OCI-LY1 (cell line): Measurements from ENCODE around the gene TMEM132C.

ENCODE experiments used
- H2AFZ ChIP-seq: fragments of 200-600 bp; sonication (generic), shearing (Covaris generic); 2 replicates; pipeline ENCODE4 v1.6.0; 2014; ENCODE audit warnings: antibody characterized with exemption, mild to moderate bottlenecking, low read length
- H3F3A ChIP-seq: fragments of 200-600 bp; sonication (generic), shearing (Covaris generic); 2 replicates; pipeline ENCODE4 v1.6.0; 2014; ENCODE audit warnings: mild to moderate bottlenecking, antibody characterized with exemption, low read length, moderate library complexity; ENCODE audit not compliant: insufficient read depth
- H3K27ac ChIP-seq: fragments of 200-600 bp; sonication (generic); 2 replicates; pipeline ENCODE4 v1.5.1; 2014; ENCODE audit warnings: low read length, mixed run types, mild to moderate bottlenecking, low read depth; ENCODE audit not compliant: poor library complexity, severe bottlenecking
- H3K27me3 ChIP-seq: fragments of 200-600 bp; sonication (generic); 2 replicates; pipeline ENCODE4 v1.6.0; 2014; ENCODE audit warnings: antibody characterized with exemption, mild to moderate bottlenecking, low read length, moderate library complexity; ENCODE audit not compliant: insufficient read depth
- H3K36me3 ChIP-seq: fragments of 200-600 bp; sonication (generic); 2 replicates; pipeline ENCODE4 v1.6.1; 2014; ENCODE audit warnings: mild to moderate bottlenecking, antibody characterized with exemption, low read length, moderate library complexity, mixed read lengths; ENCODE audit not compliant: insufficient read depth
- H3K4me1 ChIP-seq: fragments of 200-600 bp; sonication (generic); 2 replicates; pipeline ENCODE4 v1.5.1; 2014; ENCODE audit warnings: mild to moderate bottlenecking, low read length, moderate library complexity; ENCODE audit not compliant: insufficient read depth, severe bottlenecking
- H3K4me2 ChIP-seq: fragments of 200-600 bp; sonication (generic), shearing (Covaris generic); 2 replicates; pipeline ENCODE4 v1.6.1; 2014; ENCODE audit warnings: low read length
- H3K4me3 ChIP-seq: fragments of 200-600 bp; sonication (generic); 2 replicates; pipeline ENCODE4 v1.5.1; 2014; ENCODE audit warnings: low read length, low read depth, mild to moderate bottlenecking, mixed read lengths; ENCODE audit not compliant: poor library complexity, severe bottlenecking
- H3K79me2 ChIP-seq: fragments of 200-600 bp; shearing (Covaris generic); 2 replicates; pipeline ENCODE4 v1.6.1; 2016; ENCODE audit warnings: mixed run types, low read length, mixed read lengths; ENCODE audit not compliant: insufficient read depth
- H3K9ac ChIP-seq: fragments of 200-600 bp; sonication (generic), shearing (Covaris generic); 2 replicates; pipeline ENCODE4 v1.6.1; 2014; ENCODE audit warnings: mild to moderate bottlenecking, low read length, mixed read lengths
- H3K9me2 ChIP-seq: fragments of 200-600 bp; sonication (generic), shearing (Covaris generic); 2 replicates; pipeline ENCODE4 v1.6.1; 2014; ENCODE audit warnings: low read depth, mild to moderate bottlenecking, low read length, mixed read lengths
- H3K9me3 ChIP-seq: fragments of 200-600 bp; shearing (Covaris generic); 2 replicates; pipeline ENCODE4 v1.6.1; 2014; ENCODE audit warnings: low read length, mixed read lengths
- H4K20me1 ChIP-seq: fragments of 200-600 bp; sonication (generic), shearing (Covaris generic); 2 replicates; pipeline ENCODE4 v1.6.0; 2016; ENCODE audit warnings: mild to moderate bottlenecking, low read length; ENCODE audit not compliant: insufficient read depth
- EZH2 ChIP-seq: fragments of 200-600 bp; sonication (generic), shearing (Covaris generic); IDR thresholded peaks from 2 replicates; pipeline ENCODE4 v1.8.0; 2017; ENCODE audit warnings: borderline replicate concordance, mixed run types, mild to moderate bottlenecking, antibody characterized with exemption, low read length, moderate library complexity, mixed read lengths
- TF ChIP-seq, protein P1 (sequence below): fragments of 200-600 bp; sonication (generic), shearing (Covaris generic); IDR thresholded peaks from 2 replicates; pipeline ENCODE4 v1.5.1; 2017; ENCODE audit warnings: mild to moderate bottlenecking, antibody characterized with exemption, low read length, moderate library complexity, mixed read lengths

Gene TMEM132C

DNA sequence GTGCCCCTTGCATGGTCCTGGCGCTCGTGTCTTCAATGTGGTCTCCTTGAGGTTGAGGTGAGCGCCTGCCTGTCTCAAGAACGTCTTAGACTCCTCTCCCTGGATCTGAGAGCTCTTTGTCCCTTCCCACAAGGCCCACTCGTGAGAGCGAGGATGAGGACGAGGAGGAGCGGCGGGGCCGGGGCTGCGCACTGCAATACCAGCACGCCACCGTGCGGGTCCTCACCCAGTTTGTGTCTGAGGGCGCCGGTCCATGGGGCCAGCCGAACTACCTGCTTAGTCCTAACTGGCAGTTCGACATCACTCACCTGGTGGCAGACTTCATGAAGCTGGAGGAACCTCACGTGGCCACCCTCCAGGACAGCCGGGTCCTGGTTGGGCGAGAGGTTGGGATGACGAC lies 428.7 kb downstream of the TMEM132C start:
- no peaks in the 10 kb centered on the region for H3K27me3 ChIP-seq
- H3K27ac ChIP-seq, result no peak overlapping the region
- no peak overlapping the region for H3K9ac ChIP-seq
- no peaks in the 10 kb centered on the region for H3K4me1 ChIP-seq
- H3K9me3 ChIP-seq, result no peaks in the 10 kb centered on the region
- no peak overlapping the region for H3K4me2 ChIP-seq
- H3F3A ChIP-seq, result no peaks in the 10 kb centered on the region
- TF ChIP-seq, protein P1, sequence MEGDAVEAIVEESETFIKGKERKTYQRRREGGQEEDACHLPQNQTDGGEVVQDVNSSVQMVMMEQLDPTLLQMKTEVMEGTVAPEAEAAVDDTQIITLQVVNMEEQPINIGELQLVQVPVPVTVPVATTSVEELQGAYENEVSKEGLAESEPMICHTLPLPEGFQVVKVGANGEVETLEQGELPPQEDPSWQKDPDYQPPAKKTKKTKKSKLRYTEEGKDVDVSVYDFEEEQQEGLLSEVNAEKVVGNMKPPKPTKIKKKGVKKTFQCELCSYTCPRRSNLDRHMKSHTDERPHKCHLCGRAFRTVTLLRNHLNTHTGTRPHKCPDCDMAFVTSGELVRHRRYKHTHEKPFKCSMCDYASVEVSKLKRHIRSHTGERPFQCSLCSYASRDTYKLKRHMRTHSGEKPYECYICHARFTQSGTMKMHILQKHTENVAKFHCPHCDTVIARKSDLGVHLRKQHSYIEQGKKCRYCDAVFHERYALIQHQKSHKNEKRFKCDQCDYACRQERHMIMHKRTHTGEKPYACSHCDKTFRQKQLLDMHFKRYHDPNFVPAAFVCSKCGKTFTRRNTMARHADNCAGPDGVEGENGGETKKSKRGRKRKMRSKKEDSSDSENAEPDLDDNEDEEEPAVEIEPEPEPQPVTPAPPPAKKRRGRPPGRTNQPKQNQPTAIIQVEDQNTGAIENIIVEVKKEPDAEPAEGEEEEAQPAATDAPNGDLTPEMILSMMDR, result no peak
- no peak for TF ChIP-seq EZH2
- H3K9me2 ChIP-seq, result no peaks in the 10 kb centered on the region
- no peaks in the 10 kb centered on the region for H3K79me2 ChIP-seq
- H2AFZ ChIP-seq, result no peak overlapping the region
- H4K20me1 ChIP-seq, result no peaks in the 10 kb centered on the region
- no peak overlapping the region for H3K4me3 ChIP-seq
- no peaks in the 10 kb centered on the region for H3K36me3 ChIP-seq

DNA sequence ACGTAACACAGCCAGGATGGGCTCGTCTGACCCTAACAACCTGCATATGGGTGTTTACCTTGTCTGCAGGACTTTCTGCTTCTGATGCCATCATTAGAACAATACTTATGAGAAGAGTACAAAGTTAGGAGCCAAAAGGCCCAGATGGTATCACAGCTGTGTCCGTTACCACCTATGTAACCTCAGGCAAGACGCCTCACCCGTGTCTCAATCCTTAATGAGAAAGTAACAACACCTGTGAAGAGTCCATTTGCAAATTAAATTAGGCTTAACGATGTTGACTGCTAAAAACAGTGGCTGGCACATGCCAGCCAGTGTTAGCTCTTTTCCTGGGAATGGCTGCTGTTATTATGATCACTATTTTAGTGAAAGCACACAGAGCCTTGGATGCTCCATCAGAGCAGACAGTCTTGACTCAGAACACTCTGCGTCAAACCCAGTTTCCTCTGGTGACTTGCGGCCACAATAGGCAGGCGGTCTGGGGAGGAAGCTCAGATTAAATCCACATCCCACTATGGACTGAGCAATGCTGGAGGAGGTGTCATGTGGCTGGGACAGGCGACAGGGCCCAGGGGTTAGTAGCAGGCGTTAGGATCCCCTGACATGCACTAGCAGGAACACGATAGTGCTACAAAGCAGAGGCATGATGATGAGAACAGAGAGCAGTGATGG lies 431.5 kb downstream of the TMEM132C start:
- H3K79me2 ChIP-seq, result no peaks in the 10 kb centered on the region
- H3K4me1 ChIP-seq, result no peaks in the 10 kb centered on the region
- H3F3A ChIP-seq, result no peaks in the 10 kb centered on the region
- H3K9me3 ChIP-seq, result no peaks in the 10 kb centered on the region
- no peak overlapping the region for H3K4me3 ChIP-seq
- no peak overlapping the region for H3K4me2 ChIP-seq
- no peak overlapping the region for H2AFZ ChIP-seq
- no peaks in the 10 kb centered on the region for H4K20me1 ChIP-seq
- no peak for TF ChIP-seq EZH2
- TF ChIP-seq, protein P1, result no peak
- H3K9me2 ChIP-seq, result no peaks in the 10 kb centered on the region
- H3K9ac ChIP-seq, result no peak overlapping the region
- H3K36me3 ChIP-seq, result no peaks in the 10 kb centered on the region
- H3K27me3 ChIP-seq, result no peaks in the 10 kb centered on the region
- H3K27ac ChIP-seq, result no peak overlapping the region

DNA sequence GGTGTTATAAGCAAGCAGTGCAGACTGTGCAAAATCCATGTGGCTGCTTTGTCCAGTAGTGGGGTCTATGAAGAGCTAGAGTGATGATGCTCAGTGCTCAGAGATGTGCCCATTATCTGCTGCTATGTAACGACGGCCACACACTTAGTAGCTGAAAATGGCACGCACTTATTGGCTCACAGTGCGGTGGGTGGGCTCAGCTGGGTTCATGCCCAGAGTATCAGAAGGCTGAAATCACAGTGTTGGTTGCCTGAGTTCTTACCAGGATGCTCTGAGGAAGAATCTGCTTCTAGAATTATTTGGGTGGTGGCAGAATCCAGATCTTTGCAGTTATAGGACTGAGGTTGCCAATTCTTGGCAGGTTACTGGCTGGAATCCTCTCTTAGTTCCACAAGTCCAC lies 432.1 kb downstream of the TMEM132C start:
- H3K4me1 ChIP-seq, result no peaks in the 10 kb centered on the region
- H3K4me3 ChIP-seq, result no peak overlapping the region
- H3K9me2 ChIP-seq, result no peaks in the 10 kb centered on the region
- no peaks in the 10 kb centered on the region for H4K20me1 ChIP-seq
- no peak overlapping the region for H3K27ac ChIP-seq
- no peaks in the 10 kb centered on the region for H3K36me3 ChIP-seq
- TF ChIP-seq, protein P1, result no peak
- TF ChIP-seq EZH2, result no peak
- H3K9ac ChIP-seq, result no peak overlapping the region
- H3K79me2 ChIP-seq, result no peaks in the 10 kb centered on the region
- H2AFZ ChIP-seq, result no peak overlapping the region
- H3K27me3 ChIP-seq, result no peaks in the 10 kb centered on the region
- no peak overlapping the region for H3K4me2 ChIP-seq
- no peaks in the 10 kb centered on the region for H3F3A ChIP-seq
- no peaks in the 10 kb centered on the region for H3K9me3 ChIP-seq
